ENCODE data around the gene PRKCA.

The PRKCA gene

DNA sequence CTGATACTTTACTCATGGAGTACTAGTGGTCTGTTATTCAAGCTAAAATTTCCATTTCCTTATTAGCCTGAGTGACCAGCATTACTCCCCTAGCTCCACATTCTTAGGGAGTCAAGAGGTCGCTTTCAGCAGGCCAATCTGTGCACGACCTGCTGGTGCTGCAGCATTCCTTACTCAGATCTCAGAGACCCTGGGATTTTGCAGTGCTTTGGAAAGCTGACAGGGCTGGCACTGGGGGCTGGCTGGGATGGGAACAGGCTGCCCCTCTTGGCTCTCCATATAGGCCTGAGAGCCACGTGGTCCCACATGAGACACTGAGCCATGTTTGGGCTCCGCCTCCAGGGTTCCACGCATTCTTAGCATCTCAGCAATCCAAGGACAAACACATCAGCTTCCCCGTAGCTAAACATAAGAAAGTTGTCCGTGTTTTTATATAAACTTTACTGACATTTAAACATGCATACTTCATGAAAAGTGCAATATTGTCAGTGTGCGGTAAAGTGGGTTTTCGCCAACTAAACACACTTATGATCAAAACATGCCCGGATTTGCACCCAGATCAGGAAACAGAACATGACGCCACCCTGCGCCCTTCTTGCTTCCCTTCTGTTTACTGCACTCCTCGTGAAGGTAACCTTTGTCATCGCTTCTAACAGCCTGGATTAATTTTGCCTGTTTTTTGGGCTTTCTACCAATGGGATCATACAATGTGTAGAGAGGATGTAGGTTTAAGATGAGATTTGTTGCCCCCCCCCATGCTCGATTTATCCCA is 278.0 kb downstream of the PRKCA start:
- ChIA-PET POLR2A (ENCODE audit: low non-redundant PET) (no interaction called here), CTCF (interaction anchor here (0.6 to 0.8 kb wide), 2 partner anchors 168 to 415 kb away, joined by 6 read pairs; no protein-coding TSS in a partner anchor)
- DNase-seq (ENCODE audit: low spot score): no peak
- no peak for TF ChIP-seq CTCF (conservative IDR thresholded peaks at IDR 0.05; ENCODE audit: low read depth)
- H3K27ac ChIP-seq: no peak overlapping the region

- DNase-seq (ENCODE audit: low spot score): no peak
- ChIA-PET POLR2A (ENCODE audit: low non-redundant PET) (no interaction called here), CTCF (no interaction called here)
- H3K27ac ChIP-seq: no peak overlapping the region
- no peak for TF ChIP-seq CTCF (conservative IDR thresholded peaks at IDR 0.05; ENCODE audit: low read depth)
Measured at GRCh38 chr17:66580956-66581391, 278.6 kb downstream of the PRKCA start.

DNA sequence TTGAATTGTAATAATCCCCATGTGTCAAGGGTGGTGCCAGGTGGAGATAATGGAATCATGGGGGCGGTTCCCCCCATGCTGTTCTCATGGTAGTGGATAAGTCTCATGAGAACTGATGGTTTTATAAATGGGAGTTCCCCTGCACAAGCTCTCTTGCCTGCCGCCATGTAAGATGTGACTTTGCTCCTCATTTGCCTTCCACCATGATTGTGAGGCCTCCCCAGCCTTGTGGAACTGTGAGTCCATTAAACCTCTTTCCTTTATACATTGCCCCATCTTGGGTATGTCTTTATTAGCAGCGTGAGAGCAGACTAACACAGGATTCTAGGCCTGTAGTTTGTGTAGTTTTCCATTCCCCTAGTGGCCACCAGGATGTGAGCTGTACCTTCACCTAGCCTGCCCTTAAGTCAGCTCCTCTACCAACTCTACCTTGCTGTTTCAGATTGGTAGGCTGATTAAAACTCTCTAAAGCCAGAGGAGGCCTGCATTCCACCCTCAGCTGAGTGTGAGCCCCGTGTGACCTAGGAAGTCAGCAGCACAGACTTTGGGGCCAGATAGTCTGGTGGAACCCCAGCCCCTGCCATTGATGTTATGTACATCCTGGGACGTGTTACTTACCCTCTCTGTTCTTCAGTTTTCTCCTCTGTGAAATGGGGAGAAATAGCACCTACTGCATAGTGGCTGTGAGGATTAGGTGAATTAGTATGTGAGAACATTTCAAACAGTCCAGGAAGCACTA is 280.1 kb downstream of the PRKCA start:
- DNase-seq (ENCODE audit: low spot score): no peak
- TF ChIP-seq CTCF (conservative IDR thresholded peaks at IDR 0.05; ENCODE audit: low read depth): no peak
- no peak overlapping the region for H3K27ac ChIP-seq
- CTCF ChIA-PET: no interaction called here
- POLR2A ChIA-PET (ENCODE audit: low non-redundant PET): no interaction called here

GRCh38 chr17:66583112-66583748 is 280.8 kb downstream of the PRKCA start:
- ChIA-PET POLR2A (ENCODE audit: low non-redundant PET) (no interaction called here), CTCF (no interaction called here)

DNA sequence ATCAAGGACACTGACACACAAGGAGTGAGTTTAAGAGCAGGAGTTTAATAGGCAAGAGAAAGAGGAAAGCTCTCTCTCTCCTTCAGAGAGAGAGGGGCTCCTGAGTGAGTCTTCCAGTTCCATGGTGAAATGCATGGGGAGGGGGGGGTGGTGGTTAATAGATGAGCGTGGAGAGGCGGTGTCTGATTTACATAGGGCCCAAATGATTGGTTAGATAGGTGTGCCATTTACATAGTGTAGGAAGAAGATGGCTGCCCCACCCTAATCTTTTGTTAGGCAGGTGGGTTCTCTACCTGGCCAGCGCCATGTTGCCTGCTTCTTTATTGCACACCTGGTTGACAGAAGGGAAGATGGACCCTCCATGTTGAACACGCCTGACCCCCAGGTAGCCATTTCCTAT is 282.5 kb downstream of the PRKCA start:
- no peak for TF ChIP-seq CTCF (conservative IDR thresholded peaks at IDR 0.05; ENCODE audit: low read depth)
- no peak overlapping the region for H3K27ac ChIP-seq
- ChIA-PET CTCF (no interaction called here), POLR2A (ENCODE audit: low non-redundant PET) (no interaction called here)
- no peak for DNase-seq (ENCODE audit: low spot score)

More at GRCh38 chr17:66583112-66583748, 280.8 kb downstream of the PRKCA start:
- DNase-seq (ENCODE audit: low spot score): no peak
- H3K27ac ChIP-seq: no peak overlapping the region
- no peak for TF ChIP-seq CTCF (conservative IDR thresholded peaks at IDR 0.05; ENCODE audit: low read depth)

GRCh38 chr17:66585472-66585871 is 283.1 kb downstream of the PRKCA start:
- ChIA-PET POLR2A (ENCODE audit: low non-redundant PET) (no interaction called here), CTCF (no interaction called here)
- H3K27ac ChIP-seq: no peak overlapping the region
- no peak for DNase-seq (ENCODE audit: low spot score)
- TF ChIP-seq CTCF (conservative IDR thresholded peaks at IDR 0.05; ENCODE audit: low read depth): no peak
